ENCODE data around the gene MOGAT3. TPM values are rescaled to one million over a fixed set of nuclear protein-coding genes. Genes with fewer than 3 reads are reported as not detected.

MOGAT3 gene
- total RNA-seq, 1 experiment from 2014 or later: 0.81 TPM

DNA sequence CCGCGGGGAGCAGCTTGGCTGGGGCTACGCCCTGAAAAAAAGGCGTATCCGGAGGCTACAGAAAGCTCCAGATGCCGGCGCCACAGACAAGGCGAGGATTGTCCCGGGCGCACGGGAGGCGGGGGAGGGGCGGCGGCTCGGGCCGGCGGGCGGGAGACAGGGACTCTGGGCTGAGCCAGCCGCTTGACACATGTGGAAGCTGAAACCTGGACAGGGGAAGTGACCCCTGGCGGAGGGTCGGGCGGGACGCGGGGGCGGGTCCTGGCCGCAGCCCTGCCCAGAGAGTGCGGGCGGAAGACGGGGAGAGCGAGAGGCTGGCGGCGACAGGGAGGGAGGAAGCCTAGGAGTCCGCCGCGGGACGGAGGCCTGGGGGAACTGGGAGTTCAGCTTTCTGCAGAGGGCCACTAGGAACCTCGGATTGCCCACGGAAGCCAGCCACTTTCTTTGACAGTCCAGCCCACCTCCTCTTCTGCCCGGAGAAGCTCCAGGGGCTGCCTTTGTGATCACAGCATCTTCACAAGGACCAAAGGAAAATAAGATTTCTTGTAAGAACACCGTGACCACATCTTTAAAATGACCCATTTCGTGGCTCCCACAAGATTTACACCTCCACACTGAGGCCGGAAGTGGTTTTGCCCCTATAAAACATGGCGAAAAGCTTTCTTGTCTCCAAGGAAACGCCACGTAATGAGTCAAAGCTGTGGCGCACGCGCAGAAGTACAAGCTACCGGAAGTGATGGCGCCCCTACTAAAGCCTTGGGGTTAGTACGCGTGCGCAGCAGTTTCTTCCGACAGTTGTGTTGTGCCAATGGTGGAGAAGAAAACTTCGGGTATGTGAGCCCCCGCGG is 16.8 kb upstream of the MOGAT3 start, which contains the start of the genes PLOD3 and ZNHIT1:
PLOD3 (minus strand) TSS at position 194 of the 848 bp plus-strand sequence. CDS start 307 bp downstream, outside the sequence.
ZNHIT1 (plus strand) TSS at position 778 of the 848 bp plus-strand sequence; CDS start at position 809, 31 bp downstream.
- Mint-ChIP-seq H3K36me3 (peaks cover 2% of the 10 kb centered on the region), H3K4me1 (peaks cover 27% of the 10 kb centered on the region), H3K9me3 (no peaks in the 10 kb centered on the region), H3K27ac (peak within 1 kb of the TSS; percentile 90), H3K4me3 (peak within 1 kb of the TSS; percentile 98), H3K27me3 (ENCODE audit: low read depth) (no peaks in the 10 kb centered on the region)
- TF ChIP-seq FOXJ3 (CRISPR knock-in tag; IDR thresholded peaks at IDR 0.05; ENCODE audit: borderline replicate concordance) (no peak), GABPB1 (CRISPR knock-in tag; IDR thresholded peaks at IDR 0.05) (peak; percentile 13; the same call in 1 of the 2 replicates), SP1 (CRISPR knock-in tag; conservative IDR thresholded peaks at IDR 0.05) (peak; percentile 41), TEAD1 (CRISPR knock-in tag; IDR thresholded peaks at IDR 0.05) (no peak), ZNF232 (CRISPR knock-in tag; IDR thresholded peaks at IDR 0.05) (no peak), EMX1 (CRISPR knock-in tag; IDR thresholded peaks at IDR 0.05) (0 out of 2 replicates have a peak, but pooled peaks have one; percentile 5), ETV6 (CRISPR knock-in tag; IDR thresholded peaks at IDR 0.05) (0 out of 2 replicates have a peak, but pooled peaks have one; percentile 17), ZNF416 (CRISPR knock-in tag; IDR thresholded peaks at IDR 0.05) (peak; percentile 65; the same call in 1 of the 2 replicates), FOXK1 (CRISPR knock-in tag; IDR thresholded peaks at IDR 0.05) (peak; percentile 22; the same call in 1 of the 2 replicates)
- TF ChIP-seq, protein P1, sequence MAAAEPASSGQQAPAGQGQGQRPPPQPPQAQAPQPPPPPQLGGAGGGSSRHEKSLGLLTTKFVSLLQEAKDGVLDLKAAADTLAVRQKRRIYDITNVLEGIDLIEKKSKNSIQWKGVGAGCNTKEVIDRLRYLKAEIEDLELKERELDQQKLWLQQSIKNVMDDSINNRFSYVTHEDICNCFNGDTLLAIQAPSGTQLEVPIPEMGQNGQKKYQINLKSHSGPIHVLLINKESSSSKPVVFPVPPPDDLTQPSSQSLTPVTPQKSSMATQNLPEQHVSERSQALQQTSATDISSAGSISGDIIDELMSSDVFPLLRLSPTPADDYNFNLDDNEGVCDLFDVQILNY (CRISPR knock-in tag; IDR thresholded peaks at IDR 0.05): peak; percentile 43; the same call in 1 of the 2 replicates
- TF ChIP-seq, protein P2, sequence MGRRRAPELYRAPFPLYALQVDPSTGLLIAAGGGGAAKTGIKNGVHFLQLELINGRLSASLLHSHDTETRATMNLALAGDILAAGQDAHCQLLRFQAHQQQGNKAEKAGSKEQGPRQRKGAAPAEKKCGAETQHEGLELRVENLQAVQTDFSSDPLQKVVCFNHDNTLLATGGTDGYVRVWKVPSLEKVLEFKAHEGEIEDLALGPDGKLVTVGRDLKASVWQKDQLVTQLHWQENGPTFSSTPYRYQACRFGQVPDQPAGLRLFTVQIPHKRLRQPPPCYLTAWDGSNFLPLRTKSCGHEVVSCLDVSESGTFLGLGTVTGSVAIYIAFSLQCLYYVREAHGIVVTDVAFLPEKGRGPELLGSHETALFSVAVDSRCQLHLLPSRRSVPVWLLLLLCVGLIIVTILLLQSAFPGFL (CRISPR knock-in tag; IDR thresholded peaks at IDR 0.05; ENCODE audit: borderline replicate concordance): no peak
- TF ChIP-seq, protein P3, sequence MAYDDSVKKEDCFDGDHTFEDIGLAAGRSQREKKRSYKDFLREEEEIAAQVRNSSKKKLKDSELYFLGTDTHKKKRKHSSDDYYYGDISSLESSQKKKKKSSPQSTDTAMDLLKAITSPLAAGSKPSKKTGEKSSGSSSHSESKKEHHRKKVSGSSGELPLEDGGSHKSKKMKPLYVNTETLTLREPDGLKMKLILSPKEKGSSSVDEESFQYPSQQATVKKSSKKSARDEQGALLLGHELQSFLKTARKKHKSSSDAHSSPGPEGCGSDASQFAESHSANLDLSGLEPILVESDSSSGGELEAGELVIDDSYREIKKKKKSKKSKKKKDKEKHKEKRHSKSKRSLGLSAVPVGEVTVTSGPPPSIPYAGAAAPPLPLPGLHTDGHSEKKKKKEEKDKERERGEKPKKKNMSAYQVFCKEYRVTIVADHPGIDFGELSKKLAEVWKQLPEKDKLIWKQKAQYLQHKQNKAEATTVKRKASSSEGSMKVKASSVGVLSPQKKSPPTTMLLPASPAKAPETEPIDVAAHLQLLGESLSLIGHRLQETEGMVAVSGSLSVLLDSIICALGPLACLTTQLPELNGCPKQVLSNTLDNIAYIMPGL (CRISPR knock-in tag; IDR thresholded peaks at IDR 0.05): peak; percentile 83
- TF ChIP-seq, protein P4, sequence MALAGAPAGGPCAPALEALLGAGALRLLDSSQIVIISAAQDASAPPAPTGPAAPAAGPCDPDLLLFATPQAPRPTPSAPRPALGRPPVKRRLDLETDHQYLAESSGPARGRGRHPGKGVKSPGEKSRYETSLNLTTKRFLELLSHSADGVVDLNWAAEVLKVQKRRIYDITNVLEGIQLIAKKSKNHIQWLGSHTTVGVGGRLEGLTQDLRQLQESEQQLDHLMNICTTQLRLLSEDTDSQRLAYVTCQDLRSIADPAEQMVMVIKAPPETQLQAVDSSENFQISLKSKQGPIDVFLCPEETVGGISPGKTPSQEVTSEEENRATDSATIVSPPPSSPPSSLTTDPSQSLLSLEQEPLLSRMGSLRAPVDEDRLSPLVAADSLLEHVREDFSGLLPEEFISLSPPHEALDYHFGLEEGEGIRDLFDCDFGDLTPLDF (CRISPR knock-in tag; IDR thresholded peaks at IDR 0.05): no peak
- TF ChIP-seq, protein P5, sequence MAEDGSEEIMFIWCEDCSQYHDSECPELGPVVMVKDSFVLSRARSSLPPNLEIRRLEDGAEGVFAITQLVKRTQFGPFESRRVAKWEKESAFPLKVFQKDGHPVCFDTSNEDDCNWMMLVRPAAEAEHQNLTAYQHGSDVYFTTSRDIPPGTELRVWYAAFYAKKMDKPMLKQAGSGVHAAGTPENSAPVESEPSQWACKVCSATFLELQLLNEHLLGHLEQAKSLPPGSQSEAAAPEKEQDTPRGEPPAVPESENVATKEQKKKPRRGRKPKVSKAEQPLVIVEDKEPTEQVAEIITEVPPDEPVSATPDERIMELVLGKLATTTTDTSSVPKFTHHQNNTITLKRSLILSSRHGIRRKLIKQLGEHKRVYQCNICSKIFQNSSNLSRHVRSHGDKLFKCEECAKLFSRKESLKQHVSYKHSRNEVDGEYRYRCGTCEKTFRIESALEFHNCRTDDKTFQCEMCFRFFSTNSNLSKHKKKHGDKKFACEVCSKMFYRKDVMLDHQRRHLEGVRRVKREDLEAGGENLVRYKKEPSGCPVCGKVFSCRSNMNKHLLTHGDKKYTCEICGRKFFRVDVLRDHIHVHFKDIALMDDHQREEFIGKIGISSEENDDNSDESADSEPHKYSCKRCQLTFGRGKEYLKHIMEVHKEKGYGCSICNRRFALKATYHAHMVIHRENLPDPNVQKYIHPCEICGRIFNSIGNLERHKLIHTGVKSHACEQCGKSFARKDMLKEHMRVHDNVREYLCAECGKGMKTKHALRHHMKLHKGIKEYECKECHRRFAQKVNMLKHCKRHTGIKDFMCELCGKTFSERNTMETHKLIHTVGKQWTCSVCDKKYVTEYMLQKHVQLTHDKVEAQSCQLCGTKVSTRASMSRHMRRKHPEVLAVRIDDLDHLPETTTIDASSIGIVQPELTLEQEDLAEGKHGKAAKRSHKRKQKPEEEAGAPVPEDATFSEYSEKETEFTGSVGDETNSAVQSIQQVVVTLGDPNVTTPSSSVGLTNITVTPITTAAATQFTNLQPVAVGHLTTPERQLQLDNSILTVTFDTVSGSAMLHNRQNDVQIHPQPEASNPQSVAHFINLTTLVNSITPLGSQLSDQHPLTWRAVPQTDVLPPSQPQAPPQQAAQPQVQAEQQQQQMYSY (CRISPR knock-in tag; IDR thresholded peaks at IDR 0.05): peak; percentile 45
- TF ChIP-seq, protein P6, sequence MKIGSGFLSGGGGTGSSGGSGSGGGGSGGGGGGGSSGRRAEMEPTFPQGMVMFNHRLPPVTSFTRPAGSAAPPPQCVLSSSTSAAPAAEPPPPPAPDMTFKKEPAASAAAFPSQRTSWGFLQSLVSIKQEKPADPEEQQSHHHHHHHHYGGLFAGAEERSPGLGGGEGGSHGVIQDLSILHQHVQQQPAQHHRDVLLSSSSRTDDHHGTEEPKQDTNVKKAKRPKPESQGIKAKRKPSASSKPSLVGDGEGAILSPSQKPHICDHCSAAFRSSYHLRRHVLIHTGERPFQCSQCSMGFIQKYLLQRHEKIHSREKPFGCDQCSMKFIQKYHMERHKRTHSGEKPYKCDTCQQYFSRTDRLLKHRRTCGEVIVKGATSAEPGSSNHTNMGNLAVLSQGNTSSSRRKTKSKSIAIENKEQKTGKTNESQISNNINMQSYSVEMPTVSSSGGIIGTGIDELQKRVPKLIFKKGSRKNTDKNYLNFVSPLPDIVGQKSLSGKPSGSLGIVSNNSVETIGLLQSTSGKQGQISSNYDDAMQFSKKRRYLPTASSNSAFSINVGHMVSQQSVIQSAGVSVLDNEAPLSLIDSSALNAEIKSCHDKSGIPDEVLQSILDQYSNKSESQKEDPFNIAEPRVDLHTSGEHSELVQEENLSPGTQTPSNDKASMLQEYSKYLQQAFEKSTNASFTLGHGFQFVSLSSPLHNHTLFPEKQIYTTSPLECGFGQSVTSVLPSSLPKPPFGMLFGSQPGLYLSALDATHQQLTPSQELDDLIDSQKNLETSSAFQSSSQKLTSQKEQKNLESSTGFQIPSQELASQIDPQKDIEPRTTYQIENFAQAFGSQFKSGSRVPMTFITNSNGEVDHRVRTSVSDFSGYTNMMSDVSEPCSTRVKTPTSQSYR (CRISPR knock-in tag; IDR thresholded peaks at IDR 0.05): peak; percentile 37; the same call in 1 of the 2 replicates
- CTCF ChIA-PET: interaction anchor here (0.5 to 3.6 kb wide), 38 partner anchors 9 to 323 kb away, joined by 3 to 64 read pairs (median 6); partner anchors contain the start of genes AP1S1, CLDN15, COL26A1 and FIS1
- peak; percentile 96 for DNase-seq (ENCODE audit: low spot score)
- POLR2A ChIA-PET: interaction anchor here (0.5 to 1.6 kb wide), 16 partner anchors 11 to 331 kb away, joined by 3 to 7 read pairs (median 4); partner anchors contain the start of gene MOGAT3
- ATAC-seq: peak; percentile 84
